NCI-H1105 treated with DMSO at 0.1 percent for 48 hours (cell line): ENCODE measurements around the gene MGAT5.
"Not testable (repeated sequence)": the region's sequence is repeated elsewhere in the genome, so short reads cannot be mapped to it uniquely, and the experiment has no call there.

Experiments used
- DNase-seq: peaks from one replicate; lab custom pipeline; 2025; lab: John Stamatoyannopoulos, UW

MGAT5 gene

GRCh38 chr2:134277223-134277622, 23.4 kb downstream of the MGAT5 start:
- no peak for DNase-seq

GRCh38 chr2:134278553-134278952, 24.7 kb downstream of the MGAT5 start:
- DNase-seq = no peak

- no peak for DNase-seq
These were observed 25.5 kb downstream of the MGAT5 start for GRCh38 chr2:134279417-134279816.

- DNase-seq = no peak
These were observed 26.4 kb downstream of the MGAT5 start for GRCh38 chr2:134280231-134280630.

GRCh38 chr2:134280726-134281125, 26.9 kb downstream of the MGAT5 start:
- no peak for DNase-seq

- no peak for DNase-seq
These were observed 28.0 kb downstream of the MGAT5 start for GRCh38 chr2:134281815-134282419.

GRCh38 chr2:134282629-134283400, 28.9 kb downstream of the MGAT5 start:
- no peak for DNase-seq

- DNase-seq = no peak
These were observed 29.8 kb downstream of the MGAT5 start for GRCh38 chr2:134283661-134284060.

GRCh38 chr2:134284119-134284670, 30.3 kb downstream of the MGAT5 start:
- DNase-seq = no peak

- DNase-seq = no peak
These were observed 33.5 kb downstream of the MGAT5 start for GRCh38 chr2:134287323-134287722.

- DNase-seq = no peak
These were observed 34.9 kb downstream of the MGAT5 start for GRCh38 chr2:134288814-134289213.

- no peak for DNase-seq
These were observed 35.4 kb downstream of the MGAT5 start for GRCh38 chr2:134289225-134289624.

GRCh38 chr2:134290358-134290757, 36.5 kb downstream of the MGAT5 start:
- DNase-seq = no peak

GRCh38 chr2:134292514-134292913, 38.6 kb downstream of the MGAT5 start:
- no peak for DNase-seq

GRCh38 chr2:134293719-134294537, 40.1 kb downstream of the MGAT5 start:
- DNase-seq = no peak

GRCh38 chr2:134294598-134294997, 40.7 kb downstream of the MGAT5 start:
- not testable (repeated sequence) for DNase-seq

GRCh38 chr2:134295441-134295840, 41.6 kb downstream of the MGAT5 start:
- no peak for DNase-seq

GRCh38 chr2:134296301-134296700, 42.4 kb downstream of the MGAT5 start:
- DNase-seq = no peak

- DNase-seq = no peak
These were observed 45.5 kb downstream of the MGAT5 start for GRCh38 chr2:134299334-134299733.

- DNase-seq = no peak
These were observed 46.7 kb downstream of the MGAT5 start for GRCh38 chr2:134300585-134300984.

GRCh38 chr2:134301099-134301927, 47.4 kb downstream of the MGAT5 start:
- no peak for DNase-seq

- DNase-seq = no peak
These were observed 48.0 kb downstream of the MGAT5 start for GRCh38 chr2:134301928-134302260.
